Activated naive CD8-positive, alpha-beta T cell treated with anti-CD3 and anti-CD28 coated beads, Interleukin-2, amount 50 U/mL, for 16 hours (primary cell): ENCODE data around the gene ARHGEF18.
"Not testable (repeated sequence)": the region's sequence is repeated elsewhere in the genome, so short reads cannot be mapped to it uniquely, and the experiment has no call there.

Experiments used
- DNase-seq: peaks from one replicate; pipeline ENCODE4 v3.0.0-alpha.2; 2020; ENCODE audit warnings: low read depth, low spot score

ARHGEF18 gene

DNA sequence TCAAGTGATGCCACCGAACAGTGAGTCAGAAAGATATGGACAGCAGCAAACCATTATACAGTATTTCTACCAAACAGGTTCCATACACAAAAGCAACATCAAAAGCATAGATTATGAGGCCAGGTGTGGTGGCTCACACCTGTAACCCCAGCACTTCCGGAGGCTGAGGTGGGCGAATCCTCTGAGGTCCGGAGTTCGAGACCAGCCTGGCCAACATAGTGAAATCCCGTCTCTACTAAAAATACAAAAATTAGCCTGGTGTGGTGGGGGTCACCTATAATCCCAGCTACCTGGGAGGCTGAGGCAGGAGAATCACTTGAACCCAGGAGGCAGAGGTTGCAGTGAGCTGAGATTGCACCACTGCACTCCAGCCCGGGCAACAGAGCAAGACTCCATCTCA, 1.7 kb upstream of the ARHGEF18 start:
- not testable (repeated sequence) for DNase-seq

DNA sequence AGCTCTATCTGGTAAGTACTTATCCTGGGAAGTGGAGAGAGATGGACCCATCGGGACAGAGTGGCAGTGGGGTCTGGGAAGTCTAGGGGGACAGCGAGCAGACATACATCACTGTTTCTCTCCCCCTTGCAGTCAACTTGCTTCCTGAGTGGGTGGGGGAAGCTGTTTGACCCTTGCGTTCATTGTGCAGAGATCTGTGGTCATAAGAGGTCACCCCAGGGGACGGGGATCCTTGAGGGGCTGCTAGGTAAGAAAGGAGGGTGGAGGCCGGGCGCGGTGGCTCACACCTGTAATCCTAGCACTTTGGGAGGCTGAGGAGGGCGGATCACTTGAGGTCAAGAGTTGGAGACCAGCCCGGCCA, 474 bp downstream of the ARHGEF18 start:
- no peak for DNase-seq

DNA sequence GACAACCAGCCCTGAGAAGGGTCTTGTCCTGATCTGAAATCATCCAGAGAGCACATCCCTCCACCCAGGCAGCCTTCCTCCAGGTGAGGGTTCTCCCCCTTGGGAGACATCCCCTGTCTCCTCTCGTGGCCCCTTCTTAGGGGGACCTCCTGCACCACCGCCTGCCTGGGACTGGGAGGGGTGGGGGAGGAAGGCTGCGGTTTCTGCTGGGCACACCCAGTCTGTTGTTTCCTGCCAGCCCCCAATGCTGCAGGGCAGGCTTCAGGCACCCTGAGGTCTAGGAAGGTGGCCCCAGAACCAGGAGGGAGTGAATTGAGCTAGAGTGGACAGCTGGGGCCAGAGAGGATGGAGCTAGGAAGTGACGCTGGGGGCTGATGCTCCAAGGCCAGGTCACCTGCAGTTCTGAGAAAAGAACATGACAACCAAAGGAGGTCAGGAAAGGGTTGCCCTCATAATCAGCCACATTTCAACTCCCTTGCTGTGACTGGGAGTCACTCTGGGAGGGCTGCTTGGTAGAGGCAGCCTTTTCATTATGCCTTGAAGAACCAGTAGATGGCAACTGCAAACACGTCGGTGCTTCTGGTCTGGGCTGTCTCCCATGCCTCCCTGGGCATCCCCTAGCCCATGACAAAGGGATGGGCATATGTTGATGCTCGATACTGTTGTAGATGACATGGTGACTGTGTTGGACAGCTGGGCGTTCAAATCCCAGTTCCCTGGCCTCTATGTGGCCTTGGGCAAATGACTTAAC, 1.4 kb downstream of the ARHGEF18 start:
- no peak for DNase-seq

DNA sequence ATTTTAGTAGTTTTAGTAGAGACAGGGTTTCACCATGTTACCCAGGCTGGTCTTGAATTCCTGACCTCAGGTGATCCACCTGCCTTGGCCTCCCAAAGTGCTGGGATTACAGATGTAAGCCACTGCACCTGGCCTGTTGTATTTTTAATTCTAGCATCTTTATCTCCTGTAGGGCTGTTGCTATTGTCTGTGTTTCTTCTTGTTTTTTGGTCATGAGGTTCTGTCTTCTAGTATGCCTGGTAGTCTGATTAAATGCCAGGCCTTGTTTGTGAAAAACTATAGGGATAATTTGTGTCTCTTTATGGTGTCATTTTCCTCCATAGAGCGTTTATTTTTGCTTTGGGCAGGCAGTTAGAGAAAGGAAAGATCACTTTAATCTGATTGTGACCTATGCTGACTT, 3.1 kb downstream of the ARHGEF18 start:
- no peak for DNase-seq

DNA sequence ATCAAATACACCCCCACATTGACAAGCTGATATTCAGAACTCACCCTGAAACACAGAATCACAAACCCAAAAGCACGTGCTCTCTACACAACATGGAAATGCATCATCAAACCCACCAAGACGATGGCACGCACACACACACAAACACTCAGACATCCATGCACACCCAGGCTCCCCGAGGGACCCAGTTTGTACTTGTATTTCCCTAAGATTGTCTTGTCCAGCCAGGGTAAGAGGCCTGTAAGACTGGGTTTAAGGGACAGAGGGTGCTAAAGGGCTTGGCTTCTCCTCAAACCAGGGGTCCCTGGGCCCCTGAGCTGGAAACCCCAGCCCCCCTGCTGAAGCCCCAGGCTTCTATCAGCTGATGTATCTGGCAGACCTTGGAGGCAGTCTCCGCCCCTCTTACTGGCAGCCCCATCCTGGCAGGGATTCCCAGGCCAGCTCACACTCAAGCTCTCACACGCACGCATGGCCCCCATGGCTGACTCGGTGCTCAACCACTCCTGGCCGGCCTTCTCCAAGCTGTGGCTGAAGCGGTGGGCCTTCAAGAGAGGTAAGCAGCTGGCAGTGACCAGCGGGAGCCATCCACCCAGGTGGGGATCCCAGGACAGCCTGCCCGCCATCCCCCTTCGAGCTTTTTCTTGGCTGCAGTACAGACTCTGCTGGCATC, 6.5 kb downstream of the ARHGEF18 start:
- DNase-seq: no peak

DNA sequence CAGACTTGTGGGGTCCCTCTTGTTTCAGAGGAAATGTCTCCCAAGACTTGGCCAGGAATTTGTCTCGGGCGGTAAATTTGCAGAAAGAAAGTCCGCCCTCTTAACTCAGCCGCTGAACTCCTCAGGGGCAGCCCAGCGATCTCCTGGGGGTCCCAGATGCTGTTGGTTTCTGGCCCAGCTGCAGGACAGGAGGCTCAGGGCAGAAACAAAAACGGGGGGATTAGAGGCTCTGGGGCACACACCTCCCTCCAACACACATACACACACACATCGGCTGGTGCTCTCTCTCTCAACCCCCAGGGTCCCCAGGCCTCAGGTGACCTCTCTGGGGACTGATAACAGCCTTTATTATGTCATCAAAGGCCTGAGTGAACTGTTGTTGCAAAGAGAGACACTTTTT, 7.1 kb downstream of the ARHGEF18 start:
- DNase-seq: no peak

DNA sequence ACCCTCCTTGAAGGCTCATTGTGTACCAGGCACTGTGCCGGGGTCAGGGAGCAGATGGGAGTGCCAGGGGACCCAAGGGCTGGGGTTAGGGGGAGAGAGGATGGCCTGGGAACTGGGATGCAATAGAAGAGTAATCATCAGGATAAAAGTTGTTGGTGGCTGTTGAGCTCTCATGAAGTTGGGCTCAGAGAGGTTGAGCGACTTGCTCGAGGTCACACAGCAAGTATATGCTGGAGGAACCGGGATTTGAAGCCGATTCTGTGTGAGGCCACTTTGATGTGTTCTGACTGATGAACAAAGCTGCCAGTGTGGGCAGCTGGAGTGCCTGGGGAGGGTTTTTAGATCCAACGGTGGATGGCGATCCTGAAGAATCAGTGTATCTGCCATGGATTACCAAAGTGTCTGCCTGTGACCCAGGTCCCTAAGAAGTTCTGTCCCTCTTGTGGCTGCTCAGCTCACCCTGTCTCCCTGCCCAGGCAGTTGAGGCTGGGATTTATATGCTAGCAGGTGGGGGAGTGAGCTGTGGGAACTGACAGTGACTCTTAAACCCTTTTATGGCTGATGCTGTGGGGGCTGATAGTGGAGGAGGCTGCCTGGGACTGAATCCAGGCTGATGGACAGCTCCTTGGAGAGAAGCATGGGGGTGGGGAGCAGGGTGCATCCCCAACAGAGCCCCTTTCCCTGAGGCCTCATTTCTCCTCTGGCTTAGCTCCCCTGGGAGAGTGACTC, 8.3 kb downstream of the ARHGEF18 start:
- no peak for DNase-seq

DNA sequence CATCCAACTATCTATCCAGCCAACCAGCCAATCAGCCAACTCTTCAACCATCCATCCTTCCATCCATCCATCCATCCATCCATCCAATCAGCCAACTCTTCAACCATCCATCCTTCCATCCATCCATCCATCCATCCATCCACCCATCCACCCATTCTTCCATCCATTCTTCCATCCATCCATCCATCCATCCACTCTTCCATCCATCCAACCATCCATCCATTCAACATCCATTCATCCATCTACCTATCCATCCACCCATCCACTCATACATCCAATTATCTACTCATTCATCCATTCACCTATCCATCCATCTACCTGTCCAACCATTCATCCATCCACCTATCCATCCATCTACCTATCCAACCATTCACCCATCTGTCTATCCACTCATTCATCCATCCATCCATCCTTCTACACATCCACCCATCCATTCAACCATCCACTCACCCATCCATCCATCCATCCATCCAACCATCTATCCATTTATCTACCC, 9.4 kb downstream of the ARHGEF18 start:
- DNase-seq: no peak

DNA sequence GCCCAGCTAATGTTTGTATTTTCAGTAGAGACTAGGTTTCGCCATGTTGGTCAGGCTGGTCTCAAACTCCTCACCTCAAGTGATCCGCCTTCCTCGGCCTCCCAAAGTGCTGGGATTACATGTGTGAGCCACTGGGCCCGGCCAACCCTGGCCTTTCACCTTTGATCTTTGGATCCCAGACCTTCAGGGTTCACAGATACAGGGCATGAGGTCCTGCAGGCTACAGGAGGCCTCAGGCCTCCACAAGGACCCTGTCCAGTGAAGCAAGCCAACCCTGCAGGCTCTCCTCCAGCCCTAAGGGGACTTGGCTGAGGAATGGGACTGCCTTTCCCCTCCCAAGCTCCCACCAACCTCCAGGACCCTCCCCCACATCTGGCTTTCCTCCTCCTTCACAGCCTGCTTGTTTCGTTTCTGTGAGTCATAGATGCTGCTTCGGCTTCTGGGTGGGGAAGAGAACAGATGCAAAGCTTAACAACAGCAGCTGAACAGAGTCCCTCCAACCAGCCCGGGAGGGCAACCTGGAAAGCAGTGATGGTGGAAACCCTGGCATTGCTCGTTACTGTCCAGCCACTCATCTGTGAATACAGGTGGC, 11.8 kb downstream of the ARHGEF18 start:
- no peak for DNase-seq

DNA sequence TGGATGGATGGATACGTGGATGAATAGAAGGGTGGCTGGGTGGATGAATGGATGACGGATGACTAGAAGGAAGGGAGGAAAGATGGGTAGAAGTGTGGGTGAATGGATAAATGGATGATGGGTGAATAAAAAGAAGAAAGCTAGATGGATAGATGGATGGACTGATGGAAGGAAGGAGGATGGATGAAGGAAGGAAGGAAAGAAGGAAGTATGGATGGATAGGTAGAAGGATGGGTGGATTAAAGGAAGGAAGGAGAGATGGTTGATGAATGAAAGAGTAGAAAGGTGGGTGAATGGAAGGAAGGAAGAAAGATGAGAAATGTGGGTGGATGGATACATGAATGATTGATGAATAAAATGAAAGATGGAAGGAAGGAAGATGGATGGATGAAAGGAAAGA, 14.5 kb downstream of the ARHGEF18 start:
- DNase-seq: no peak

DNA sequence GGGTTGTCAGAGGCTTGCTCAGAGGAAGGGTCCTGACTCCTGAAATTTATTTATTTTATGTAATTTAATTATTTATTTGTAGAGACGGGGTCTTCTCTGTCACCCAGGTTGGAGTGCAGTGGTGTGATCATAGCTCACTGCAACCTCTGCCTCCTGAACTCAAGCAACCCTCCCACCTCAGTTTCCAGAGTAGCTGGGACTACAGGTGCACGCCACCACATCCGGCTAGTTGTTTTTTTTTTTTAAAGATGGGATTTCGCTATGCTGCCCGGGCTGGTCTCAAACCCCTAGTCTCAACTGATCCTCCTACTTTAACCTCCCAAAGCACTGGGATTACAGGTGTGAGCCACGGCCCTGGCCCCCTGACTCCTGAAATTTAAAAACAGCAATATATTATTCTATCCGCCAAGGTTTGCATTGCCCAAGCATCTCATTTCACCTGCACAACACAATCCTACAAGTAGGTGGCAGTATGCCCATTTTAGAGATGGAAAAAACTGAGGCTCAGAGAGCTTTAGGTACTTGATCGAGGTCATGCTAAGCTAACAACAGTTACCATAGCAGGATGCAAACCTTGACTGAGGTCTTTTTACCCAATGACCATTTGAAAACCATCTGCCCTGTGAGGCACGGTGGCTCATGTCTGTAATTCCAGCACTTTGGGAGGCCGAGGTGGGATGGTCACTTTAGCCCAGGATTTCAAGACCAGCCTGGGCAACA, 18.1 kb downstream of the ARHGEF18 start:
- DNase-seq: no peak

DNA sequence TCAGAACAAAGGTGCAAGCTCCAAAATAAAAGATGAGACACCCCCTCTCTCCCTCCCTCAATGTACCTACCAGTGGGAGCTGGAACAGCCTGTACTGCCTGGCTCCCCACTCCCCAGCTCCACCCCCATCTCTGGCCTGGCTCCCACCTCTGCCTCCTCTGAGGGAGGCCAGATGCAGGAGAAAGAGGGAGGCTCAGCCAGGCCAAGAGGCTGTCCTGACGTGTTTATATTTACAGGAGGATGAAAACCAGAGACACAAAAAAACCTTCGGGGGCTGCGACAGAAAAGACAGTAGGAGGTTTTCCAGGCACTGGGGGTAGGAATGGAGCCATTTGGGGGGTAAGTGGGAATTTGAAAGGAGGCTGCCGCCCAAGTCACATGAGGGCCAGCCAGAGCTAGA, 19.7 kb downstream of the ARHGEF18 start:
- no peak for DNase-seq

DNA sequence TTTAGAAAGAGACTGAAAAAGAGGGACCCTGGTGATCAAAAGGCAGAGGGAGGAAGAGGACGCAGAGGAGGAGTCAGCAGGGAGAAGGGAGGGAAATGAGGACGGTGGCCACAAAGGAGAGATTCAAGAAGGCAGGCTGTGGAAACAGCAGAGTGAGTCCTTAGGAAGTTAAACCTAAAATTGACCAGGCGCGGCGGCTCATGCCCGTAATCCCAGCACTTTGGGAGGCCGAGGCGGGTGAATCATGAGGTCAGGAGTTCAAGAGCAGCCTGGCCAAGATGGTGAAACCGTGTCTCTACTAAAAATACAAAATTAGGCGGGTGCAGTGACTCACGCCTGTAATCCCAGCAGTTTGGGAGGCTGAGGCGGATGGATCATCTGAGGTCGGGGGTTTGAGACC, 20.1 kb downstream of the ARHGEF18 start:
- not testable (repeated sequence) for DNase-seq

DNA sequence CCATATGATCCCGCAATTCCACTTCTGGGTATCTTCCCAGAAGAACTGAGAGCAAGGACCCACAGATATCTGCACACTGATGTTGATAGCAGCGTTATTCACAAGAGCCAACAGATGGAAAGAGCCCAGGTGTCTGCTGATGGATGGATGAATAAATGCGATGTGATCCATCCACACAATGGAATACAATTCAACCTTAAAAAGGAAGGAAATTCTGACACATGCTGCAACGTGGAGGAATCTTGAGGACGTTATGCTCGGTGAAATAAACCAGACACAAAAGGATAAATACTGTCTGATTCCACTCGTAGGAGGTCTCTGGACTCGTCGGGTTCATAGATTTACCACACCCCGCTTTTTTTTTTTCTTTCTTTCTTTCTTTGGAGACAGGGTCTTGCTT, 21.8 kb downstream of the ARHGEF18 start:
- no peak for DNase-seq

DNA sequence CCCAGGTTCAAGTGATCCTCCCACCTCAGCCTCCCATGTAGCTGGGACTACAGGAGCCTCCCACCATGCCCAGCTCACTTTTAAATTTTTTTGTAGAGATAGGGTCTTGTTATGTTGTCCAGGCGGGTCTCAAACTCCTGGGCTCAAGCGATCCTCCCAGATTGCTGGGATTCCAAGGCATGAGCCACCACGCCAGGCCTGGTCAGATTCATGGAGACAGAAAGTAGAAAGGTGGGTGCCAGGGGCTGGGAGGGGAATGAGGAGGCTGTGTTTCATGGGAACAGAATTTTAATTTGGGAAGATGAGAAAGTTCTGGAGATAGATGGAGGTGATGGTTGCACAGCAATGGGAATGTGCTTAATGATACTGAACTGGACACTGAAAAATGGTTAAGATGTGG, 22.3 kb downstream of the ARHGEF18 start:
- DNase-seq: no peak

DNA sequence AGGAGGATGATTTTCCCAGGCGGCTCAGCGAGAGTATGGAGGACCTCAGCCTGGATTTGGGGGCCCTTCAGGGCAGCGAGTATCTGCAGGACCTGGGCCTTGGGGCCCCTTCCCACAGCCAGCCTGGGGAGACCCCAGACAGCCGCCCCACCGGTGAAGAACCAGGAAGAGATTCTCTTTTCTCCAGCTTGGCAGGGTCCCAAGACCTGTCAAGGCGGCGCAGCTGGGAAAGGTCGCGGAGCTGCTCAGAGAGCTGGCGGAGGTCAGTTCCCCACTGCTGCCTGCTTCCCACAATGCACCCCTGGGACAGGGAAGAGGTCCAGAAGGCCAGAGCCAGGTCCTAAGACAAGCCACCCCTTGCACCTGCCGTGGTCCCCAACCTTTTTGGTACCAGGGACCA, 24.1 kb downstream of the ARHGEF18 start:
- no peak for DNase-seq

DNA sequence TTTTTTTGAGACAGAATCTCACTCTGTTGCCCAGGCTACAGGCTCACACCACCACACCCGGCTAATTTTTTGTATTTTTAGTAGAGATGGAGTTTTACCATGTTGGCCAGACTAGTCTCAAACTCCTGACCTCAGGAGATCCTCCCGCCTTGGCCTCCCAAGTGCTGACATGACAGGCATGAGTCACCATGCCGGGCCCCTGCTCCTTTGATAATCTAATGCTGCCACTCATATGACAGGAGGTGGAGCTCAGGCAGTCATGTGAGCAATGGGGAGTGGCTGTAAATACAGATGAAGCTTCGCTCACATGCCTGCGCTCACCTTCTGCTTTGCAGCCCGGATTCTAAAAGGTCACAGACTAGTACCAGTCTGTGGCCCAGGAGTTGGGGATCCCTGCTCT, 25.1 kb downstream of the ARHGEF18 start:
- no peak for DNase-seq

DNA sequence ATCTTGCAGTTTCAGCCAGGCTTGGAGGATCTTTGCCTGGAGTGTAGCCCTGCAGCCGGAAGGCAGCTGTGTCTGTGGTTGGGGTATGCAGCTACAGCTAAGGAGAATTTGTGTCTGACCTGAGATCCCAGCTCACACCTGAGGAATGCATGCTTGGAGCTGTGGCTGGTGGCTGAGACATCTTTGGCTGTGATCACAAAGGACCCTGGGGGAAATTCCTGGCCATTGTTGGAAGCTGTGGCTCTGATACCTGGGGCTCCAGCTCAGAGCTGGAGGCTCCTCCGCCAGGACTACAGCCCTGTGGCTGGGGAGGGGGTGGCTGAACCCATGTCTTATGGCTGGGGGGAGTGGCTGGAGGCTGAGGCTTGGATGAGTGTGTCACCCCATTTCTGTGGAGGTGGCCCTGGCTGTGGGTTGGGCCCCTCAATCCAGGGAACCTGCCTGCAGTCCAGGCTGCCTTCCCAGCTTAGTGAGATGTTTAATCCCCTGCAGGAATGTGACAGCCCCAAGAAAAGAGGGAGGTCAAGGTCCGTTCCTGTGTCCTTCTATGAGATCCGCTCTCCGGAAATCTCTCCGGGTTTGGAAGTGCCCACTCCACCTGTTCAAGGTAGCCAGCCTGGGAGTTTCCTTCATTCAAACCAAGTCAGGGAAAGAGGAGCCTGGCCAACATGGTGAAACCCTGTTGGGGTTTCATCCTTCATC, 27.6 kb downstream of the ARHGEF18 start:
- DNase-seq: no peak

DNA sequence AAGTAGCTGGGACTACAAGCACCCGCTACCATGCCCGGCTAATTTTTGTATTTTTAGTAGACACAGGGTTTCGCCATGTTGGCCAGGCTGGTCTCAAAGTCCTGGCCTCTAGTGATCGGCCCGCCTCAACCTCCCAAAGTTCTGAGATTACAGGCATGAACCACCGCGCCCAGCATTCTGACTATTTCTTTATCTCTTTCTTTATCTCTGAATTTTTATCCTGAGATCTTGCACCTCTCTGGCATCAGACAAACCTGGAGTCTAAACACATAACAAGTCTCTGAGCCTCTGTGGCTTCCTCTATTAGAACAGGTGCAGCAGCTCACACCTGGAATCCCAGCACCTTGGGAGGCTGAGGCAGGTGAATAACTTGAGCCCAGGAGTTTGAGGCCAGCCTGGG, 28.5 kb downstream of the ARHGEF18 start:
- DNase-seq: no peak

DNA sequence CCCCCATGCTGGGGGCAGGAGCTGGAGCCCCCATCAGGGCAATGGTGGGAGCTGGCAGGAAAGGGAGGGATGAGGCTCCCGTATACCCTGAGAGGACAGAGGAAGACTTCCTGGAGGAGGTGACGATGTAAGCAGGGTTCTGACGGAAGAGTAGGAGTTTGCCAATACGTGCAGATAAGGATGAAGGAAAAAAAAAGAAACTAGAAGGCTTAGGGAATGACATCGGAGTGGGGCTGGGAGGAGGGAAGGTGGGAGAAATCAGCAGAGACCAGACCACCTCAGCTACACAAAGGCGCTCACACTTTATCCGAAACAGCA, 32.3 kb downstream of the ARHGEF18 start:
- DNase-seq: no peak

DNA sequence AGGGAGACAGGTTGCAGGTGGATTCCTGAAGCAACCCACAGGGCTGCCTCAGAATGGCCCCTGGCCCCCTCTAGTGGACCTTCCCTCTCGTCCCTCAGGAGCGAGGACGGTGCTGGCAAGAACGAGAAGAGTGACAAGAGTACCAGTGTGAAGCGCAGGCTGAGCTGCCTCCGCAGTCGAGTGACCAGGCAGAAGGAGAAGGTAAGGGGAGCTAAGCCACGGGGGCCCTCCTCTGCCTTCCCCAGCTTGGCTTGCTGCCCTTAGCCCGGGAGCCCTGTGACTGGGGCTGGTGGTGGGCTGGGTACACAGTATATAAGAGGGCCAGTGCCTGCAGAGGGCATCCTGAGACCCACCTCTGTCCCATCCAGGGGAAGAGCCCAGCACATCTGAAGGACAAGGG, 34.0 kb downstream of the ARHGEF18 start:
- DNase-seq: no peak
